OCI-LY3 (cell line): ENCODE data around the gene USH2A.

Experiments used
- EZH2phosphoT487 ChIP-seq: fragments of 200-600 bp; shearing (Covaris generic); IDR thresholded peaks from 2 replicates; pipeline ENCODE4 v1.6.1; 2018; ENCODE audit warnings: antibody characterized with exemption, mixed run types, low read depth
- TF ChIP-seq, protein P1 (sequence below): fragments of 200-600, 300-600 bp; sonication (generic); IDR thresholded peaks from 2 replicates; pipeline ENCODE4 v1.5.1; 2014; ENCODE audit warnings: antibody characterized with exemption, low read length, low read depth

DNA sequence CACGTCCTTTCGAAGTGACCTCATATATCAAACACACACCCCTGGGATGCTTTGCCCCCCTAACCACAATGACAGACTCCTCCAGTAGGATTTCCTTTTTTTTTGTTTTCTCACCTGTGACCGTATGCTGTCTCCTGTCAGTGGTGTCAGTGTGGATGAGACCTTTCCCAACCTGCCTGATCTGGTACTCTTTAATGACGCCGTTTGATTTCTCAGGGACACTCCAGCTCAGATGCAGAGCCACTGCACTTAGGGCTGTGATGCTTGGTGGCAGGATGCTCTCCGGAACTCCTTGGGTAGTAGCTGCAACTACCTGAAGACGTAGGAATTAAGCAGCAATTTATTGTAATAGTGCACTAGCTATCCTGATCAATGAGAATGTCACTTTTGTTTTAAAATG is 643.5 kb downstream of the USH2A start:
- TF ChIP-seq, protein P1, sequence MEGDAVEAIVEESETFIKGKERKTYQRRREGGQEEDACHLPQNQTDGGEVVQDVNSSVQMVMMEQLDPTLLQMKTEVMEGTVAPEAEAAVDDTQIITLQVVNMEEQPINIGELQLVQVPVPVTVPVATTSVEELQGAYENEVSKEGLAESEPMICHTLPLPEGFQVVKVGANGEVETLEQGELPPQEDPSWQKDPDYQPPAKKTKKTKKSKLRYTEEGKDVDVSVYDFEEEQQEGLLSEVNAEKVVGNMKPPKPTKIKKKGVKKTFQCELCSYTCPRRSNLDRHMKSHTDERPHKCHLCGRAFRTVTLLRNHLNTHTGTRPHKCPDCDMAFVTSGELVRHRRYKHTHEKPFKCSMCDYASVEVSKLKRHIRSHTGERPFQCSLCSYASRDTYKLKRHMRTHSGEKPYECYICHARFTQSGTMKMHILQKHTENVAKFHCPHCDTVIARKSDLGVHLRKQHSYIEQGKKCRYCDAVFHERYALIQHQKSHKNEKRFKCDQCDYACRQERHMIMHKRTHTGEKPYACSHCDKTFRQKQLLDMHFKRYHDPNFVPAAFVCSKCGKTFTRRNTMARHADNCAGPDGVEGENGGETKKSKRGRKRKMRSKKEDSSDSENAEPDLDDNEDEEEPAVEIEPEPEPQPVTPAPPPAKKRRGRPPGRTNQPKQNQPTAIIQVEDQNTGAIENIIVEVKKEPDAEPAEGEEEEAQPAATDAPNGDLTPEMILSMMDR = no peak
- no peak for TF ChIP-seq EZH2phosphoT487
